HCT116 (cell line): Measurements from ENCODE around the gene RANBP9. TPM values are rescaled to one million over a fixed set of nuclear protein-coding genes. Genes with fewer than 3 reads are reported as not detected.

Experiments
- ATAC-seq: fragments of 200-7000 bp; cut with Tn5 transposase; 2 replicates; pipeline ENCODE4 v1.9.1; 2020; ENCODE audit warnings: mild to moderate bottlenecking, moderate library complexity
- BruUV-seq: library from RNA; stranded (reverse); fragments of 400-500 nt; replicated peaks from 2 replicates; lab custom pipeline; 2021; lab: Mats Ljungman, UMichigan
- CTCF ChIA-PET: fragments of 300-600 bp; sonication (Branson Sonifier 250); formaldehyde crosslinking; loops from one replicate; lab custom pipeline; 2021; ENCODE audit warnings: antibody characterized with exemption; lab: Charles Lee
- POLR2A ChIA-PET: fragments of 300-600, 350-600 bp; sonication (Branson Sonifier 250); formaldehyde crosslinking; loops from one replicate; lab custom pipeline; 2021; ENCODE audit warnings: antibody characterized with exemption; lab: Charles Lee
- RAD21 ChIA-PET, 2 experiments: fragments of 300-600 bp; sonication (Branson Sonifier 250); formaldehyde crosslinking; loops; one replicate each; lab custom pipeline; 2023; ENCODE audit warnings: low total read pairs in 2 of 2; ENCODE audit not compliant: uncharacterized antibody in 2 of 2, unreplicated experiment in 2 of 2, low non-redundant PET in 1 of 2; lab: Charles Lee
- DNase-seq: peaks from one replicate; pipeline ENCODE4 v3.0.0-alpha.2; 2010; ENCODE audit warnings: low read depth, low spot score
- H2AFZ ChIP-seq: fragments of 200-600 bp; shearing (Covaris generic), sonication (generic); 2 replicates; pipeline ENCODE4 v1.6.1; 2017; ENCODE audit warnings: low read depth, mixed run types, mixed read lengths, antibody characterized with exemption, low read length; ENCODE audit not compliant: poor library complexity, severe bottlenecking
- H3K27ac ChIP-seq: 2 replicates; pipeline ENCODE4 v1.5.1; 2012; ENCODE audit warnings: low read depth, low read length
- H3K27me3 ChIP-seq: fragments of 200-600 bp; sonication (generic); 2 replicates; pipeline ENCODE4 v1.6.1; 2016; ENCODE audit warnings: mixed run types, low read length, mixed read lengths; ENCODE audit not compliant: insufficient read depth
- H3K36me3 ChIP-seq, 2 experiments: fragments of 200-500 bp in 1 of 2; fragments of 200-600 bp in 1 of 2; sonication (Bioruptor generic) in 1 of 2; sonication (generic) in 1 of 2; 2 replicates each; pipeline versions ENCODE4 v1.5.1 to v1.6.1; 2014 to 2016; ENCODE audit warnings: low read length in 2 of 2, inconsistent platforms in 1 of 2, mixed read lengths in 1 of 2, mixed run types in 1 of 2; ENCODE audit not compliant: insufficient read depth in 2 of 2, control insufficient read depth in 1 of 2
- H3K4me1 ChIP-seq, 2 experiments: fragments of 200-600 bp in 1 of 2; sonication (generic) in 1 of 2; 2 replicates each; pipeline versions ENCODE4 v1.5.1 to v1.6.1; 2012 to 2017; ENCODE audit warnings: low read length in 2 of 2, inconsistent platforms in 1 of 2, mild to moderate bottlenecking in 1 of 2, mixed read lengths in 1 of 2, mixed run types in 1 of 2, moderate library complexity in 1 of 2; ENCODE audit not compliant: insufficient read depth in 2 of 2, control insufficient read depth in 1 of 2
- H3K4me2 ChIP-seq: fragments of 200-600 bp; sonication (generic); 2 replicates; pipeline ENCODE4 v1.6.1; 2017; ENCODE audit warnings: mixed run types, low read length, mixed read lengths
- H3K4me3 ChIP-seq, 2 experiments: fragments of 200-600 bp in 1 of 2; sonication (generic) in 1 of 2; replicated peaks in 1 of 2; 2 replicates each; pipeline ENCODE4 v1.5.1; 2011 to 2016; ENCODE audit warnings: low read length in 2 of 2, control low read depth in 1 of 2, low read depth in 1 of 2, mild to moderate bottlenecking in 1 of 2, mixed read lengths in 1 of 2, mixed run types in 1 of 2
- H3K79me2 ChIP-seq: fragments of 200-600 bp; sonication (generic); 2 replicates; pipeline ENCODE4 v1.6.1; 2017; ENCODE audit warnings: mild to moderate bottlenecking, mixed run types, low read length, moderate library complexity, mixed read lengths; ENCODE audit not compliant: insufficient read depth
- H3K9ac ChIP-seq: fragments of 200-600 bp; sonication (generic); 2 replicates; pipeline ENCODE4 v1.6.1; 2016; ENCODE audit warnings: low read length, mixed read lengths
- H3K9me2 ChIP-seq: fragments of 200-600 bp; sonication (generic), shearing (Covaris generic); 2 replicates; pipeline ENCODE4 v1.6.1; 2017; ENCODE audit warnings: mixed run types, mild to moderate bottlenecking, moderate library complexity; ENCODE audit not compliant: insufficient read depth
- H3K9me3 ChIP-seq, 2 experiments: fragments of 200-500 bp in 1 of 2; fragments of 200-600 bp in 1 of 2; sonication (Bioruptor generic) in 1 of 2; sonication (generic) in 1 of 2; 2 replicates each; pipeline ENCODE4 v1.6.1; 2014 to 2017; ENCODE audit warnings: low read length in 2 of 2, mixed read lengths in 2 of 2, inconsistent platforms in 1 of 2, low read depth in 1 of 2, mild to moderate bottlenecking in 1 of 2, mixed run types in 1 of 2, moderate library complexity in 1 of 2; ENCODE audit not compliant: control insufficient read depth in 1 of 2, insufficient read depth in 1 of 2
- H4K20me1 ChIP-seq: fragments of 200-600 bp; sonication (generic), shearing (Covaris generic); 2 replicates; pipeline ENCODE4 v1.6.1; 2017; ENCODE audit warnings: mixed run types, mild to moderate bottlenecking, moderate library complexity; ENCODE audit not compliant: insufficient read depth
- CBX3 ChIP-seq: IDR thresholded peaks from 2 replicates; pipeline ENCODE4 v1.6.1; 2012; ENCODE audit warnings: low read depth
- CEBPB ChIP-seq: IDR thresholded peaks from 2 replicates; pipeline ENCODE4 v1.6.1; 2012; ENCODE audit warnings: low read depth
- ELF1 ChIP-seq: IDR thresholded peaks from 2 replicates; pipeline ENCODE4 v1.6.1; 2012; ENCODE audit warnings: low read depth, borderline replicate concordance
- EZH2 ChIP-seq: fragments of 200-600 bp; sonication (generic); IDR thresholded peaks from 2 replicates; pipeline ENCODE4 v1.6.1; 2017; ENCODE audit warnings: antibody characterized with exemption, mixed run types
- EZH2phosphoT487 ChIP-seq: fragments of 200-600 bp; IDR thresholded peaks from 2 replicates; pipeline ENCODE4 v1.6.1; 2018; ENCODE audit warnings: antibody characterized with exemption, borderline replicate concordance
- FOSL1 ChIP-seq: IDR thresholded peaks from 2 replicates; pipeline ENCODE4 v1.6.1; 2012; ENCODE audit warnings: low read depth
- JUND ChIP-seq: IDR thresholded peaks from 2 replicates; pipeline ENCODE4 v1.6.1; 2012
- POLR2A ChIP-seq: IDR thresholded peaks from 2 replicates; pipeline ENCODE4 v1.7.0; 2011; ENCODE audit warnings: borderline replicate concordance; ENCODE audit not compliant: insufficient read depth, insufficient read length; ENCODE audit errors: extremely low read depth
- RAD21 ChIP-seq: IDR thresholded peaks from 2 replicates; pipeline ENCODE4 v1.6.1; 2012; ENCODE audit warnings: low read depth, mild to moderate bottlenecking
- SIN3A ChIP-seq: IDR thresholded peaks from 2 replicates; pipeline ENCODE4 v1.6.1; 2012; ENCODE audit warnings: low read depth
- SP1 ChIP-seq: IDR thresholded peaks from 2 replicates; pipeline ENCODE4 v1.6.1; 2012; ENCODE audit warnings: low read depth
- SRF ChIP-seq: IDR thresholded peaks from 2 replicates; pipeline ENCODE4 v1.6.1; 2012; ENCODE audit warnings: low read depth
- TCF7L2 ChIP-seq: IDR thresholded peaks from 2 replicates; pipeline ENCODE4 v1.7.0; 2011; ENCODE audit warnings: borderline replicate concordance, inconsistent platforms; ENCODE audit not compliant: insufficient read depth, insufficient read length; ENCODE audit errors: extremely low read depth
- ZFX ChIP-seq: fragments of 450-650 bp; IDR thresholded peaks from 2 replicates; pipeline ENCODE4 v1.6.1; 2017
- ZNF274 ChIP-seq: fragments of 200-500 bp; sonication (Bioruptor generic); IDR thresholded peaks from 2 replicates; pipeline ENCODE4 v1.6.1; 2014; ENCODE audit warnings: mild to moderate bottlenecking, low read depth, low read length, inconsistent platforms
- intact Hi-C: fragments of 100-400 bp; cut with micrococcal nuclease; formaldehyde crosslinking; loops from 2 replicates; pipeline ENCODE4 v1.10.0; 2022
- total RNA-seq: library from RNA; stranded (reverse); gene quantifications from one replicate; pipeline ENCODE4 v1.2.1, GENCODE V29; 2021; ENCODE audit not compliant: unreplicated experiment
- TF ChIP-seq, protein P1 (sequence below): IDR thresholded peaks from 2 replicates; pipeline ENCODE4 v1.6.1; 2012; ENCODE audit warnings: low read depth
- TF ChIP-seq, protein P2 (sequence below): IDR thresholded peaks from 2 replicates; pipeline ENCODE4 v1.6.1; 2012
- TF ChIP-seq, protein P3 (sequence below): IDR thresholded peaks from 2 replicates; pipeline ENCODE4 v1.6.1; 2011; ENCODE audit warnings: mild to moderate bottlenecking, low read length, moderate library complexity; ENCODE audit not compliant: insufficient replicate concordance; ENCODE audit errors: extremely low read depth
- TF ChIP-seq, protein P4 (sequence below), 3 experiments: fragments of 200-600 bp in 1 of 3; sonication (generic) in 1 of 3; IDR thresholded peaks in 2 of 3; conservative IDR thresholded peaks in 1 of 3; 2 replicates each; pipeline ENCODE4 v1.5.1; 2012 to 2017; ENCODE audit warnings: low read depth in 2 of 3, low read length in 2 of 3, antibody characterized with exemption in 1 of 3, borderline replicate concordance in 1 of 3, control low read depth in 1 of 3, mild to moderate bottlenecking in 1 of 3, mixed read lengths in 1 of 3, mixed run types in 1 of 3, moderate library complexity in 1 of 3; ENCODE audit not compliant: insufficient read depth in 1 of 3

The RANBP9 gene
- total RNA-seq, 1 experiment from 2014 or later: 48.0 TPM

DNA sequence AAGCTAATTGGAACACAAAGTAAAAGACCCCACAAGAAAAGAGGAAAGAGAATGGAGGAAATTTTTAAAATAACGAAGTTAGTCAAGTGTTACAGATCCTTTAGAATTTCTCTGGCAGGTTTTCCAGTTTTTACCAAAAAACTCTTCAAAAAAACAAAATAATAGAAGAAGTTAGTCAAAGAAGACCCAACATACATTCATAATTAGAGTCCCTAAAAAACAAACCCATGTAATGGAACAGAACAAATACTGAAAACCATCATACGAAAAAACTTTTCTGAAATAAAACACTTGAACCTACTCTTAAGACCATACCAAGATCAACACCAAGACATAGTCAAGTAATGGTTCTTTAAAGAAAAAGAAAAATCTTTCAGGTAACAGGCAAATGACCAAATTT is 31.6 kb downstream of the RANBP9 start:
- peaks cover 100% of the 10 kb centered on the region for H3K79me2 ChIP-seq
- H3K4me1 ChIP-seq: no peaks in the 10 kb centered on the region; a peak in 1 of 4 replicates
- H3K4me2 ChIP-seq: no peak overlapping the region
- ChIA-PET RAD21 (no interaction called here), CTCF (no interaction called here), POLR2A (no interaction called here)
- H3K27ac ChIP-seq: no peak overlapping the region
- H4K20me1 ChIP-seq: peaks cover 11% of the 10 kb centered on the region; the same call in 1 of the 2 replicates
- ATAC-seq (no peak), DNase-seq (no peak)
- H3K9me2 ChIP-seq: no peaks in the 10 kb centered on the region
- H2AFZ ChIP-seq: no peak overlapping the region
- no peak overlapping the region for H3K4me3 ChIP-seq
- intact Hi-C loops: no loop called here
- no peaks in the 10 kb centered on the region; a peak in 1 of 4 replicates for H3K36me3 ChIP-seq
- TF ChIP-seq FOSL1 (no peak), RAD21 (no peak), SP1 (no peak), EZH2phosphoT487 (no peak), POLR2A (no peak), EZH2 (no peak), CBX3 (no peak), ZFX (no peak), ZNF274 (no peak), JUND (no peak), SIN3A (no peak), TCF7L2 (no peak), ELF1 (no peak), SRF (no peak), CEBPB (no peak)
- TF ChIP-seq, protein P1, sequence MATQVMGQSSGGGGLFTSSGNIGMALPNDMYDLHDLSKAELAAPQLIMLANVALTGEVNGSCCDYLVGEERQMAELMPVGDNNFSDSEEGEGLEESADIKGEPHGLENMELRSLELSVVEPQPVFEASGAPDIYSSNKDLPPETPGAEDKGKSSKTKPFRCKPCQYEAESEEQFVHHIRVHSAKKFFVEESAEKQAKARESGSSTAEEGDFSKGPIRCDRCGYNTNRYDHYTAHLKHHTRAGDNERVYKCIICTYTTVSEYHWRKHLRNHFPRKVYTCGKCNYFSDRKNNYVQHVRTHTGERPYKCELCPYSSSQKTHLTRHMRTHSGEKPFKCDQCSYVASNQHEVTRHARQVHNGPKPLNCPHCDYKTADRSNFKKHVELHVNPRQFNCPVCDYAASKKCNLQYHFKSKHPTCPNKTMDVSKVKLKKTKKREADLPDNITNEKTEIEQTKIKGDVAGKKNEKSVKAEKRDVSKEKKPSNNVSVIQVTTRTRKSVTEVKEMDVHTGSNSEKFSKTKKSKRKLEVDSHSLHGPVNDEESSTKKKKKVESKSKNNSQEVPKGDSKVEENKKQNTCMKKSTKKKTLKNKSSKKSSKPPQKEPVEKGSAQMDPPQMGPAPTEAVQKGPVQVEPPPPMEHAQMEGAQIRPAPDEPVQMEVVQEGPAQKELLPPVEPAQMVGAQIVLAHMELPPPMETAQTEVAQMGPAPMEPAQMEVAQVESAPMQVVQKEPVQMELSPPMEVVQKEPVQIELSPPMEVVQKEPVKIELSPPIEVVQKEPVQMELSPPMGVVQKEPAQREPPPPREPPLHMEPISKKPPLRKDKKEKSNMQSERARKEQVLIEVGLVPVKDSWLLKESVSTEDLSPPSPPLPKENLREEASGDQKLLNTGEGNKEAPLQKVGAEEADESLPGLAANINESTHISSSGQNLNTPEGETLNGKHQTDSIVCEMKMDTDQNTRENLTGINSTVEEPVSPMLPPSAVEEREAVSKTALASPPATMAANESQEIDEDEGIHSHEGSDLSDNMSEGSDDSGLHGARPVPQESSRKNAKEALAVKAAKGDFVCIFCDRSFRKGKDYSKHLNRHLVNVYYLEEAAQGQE: no peak
- TF ChIP-seq, protein P2, sequence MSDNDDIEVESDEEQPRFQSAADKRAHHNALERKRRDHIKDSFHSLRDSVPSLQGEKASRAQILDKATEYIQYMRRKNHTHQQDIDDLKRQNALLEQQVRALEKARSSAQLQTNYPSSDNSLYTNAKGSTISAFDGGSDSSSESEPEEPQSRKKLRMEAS: no peak
- TF ChIP-seq, protein P3, sequence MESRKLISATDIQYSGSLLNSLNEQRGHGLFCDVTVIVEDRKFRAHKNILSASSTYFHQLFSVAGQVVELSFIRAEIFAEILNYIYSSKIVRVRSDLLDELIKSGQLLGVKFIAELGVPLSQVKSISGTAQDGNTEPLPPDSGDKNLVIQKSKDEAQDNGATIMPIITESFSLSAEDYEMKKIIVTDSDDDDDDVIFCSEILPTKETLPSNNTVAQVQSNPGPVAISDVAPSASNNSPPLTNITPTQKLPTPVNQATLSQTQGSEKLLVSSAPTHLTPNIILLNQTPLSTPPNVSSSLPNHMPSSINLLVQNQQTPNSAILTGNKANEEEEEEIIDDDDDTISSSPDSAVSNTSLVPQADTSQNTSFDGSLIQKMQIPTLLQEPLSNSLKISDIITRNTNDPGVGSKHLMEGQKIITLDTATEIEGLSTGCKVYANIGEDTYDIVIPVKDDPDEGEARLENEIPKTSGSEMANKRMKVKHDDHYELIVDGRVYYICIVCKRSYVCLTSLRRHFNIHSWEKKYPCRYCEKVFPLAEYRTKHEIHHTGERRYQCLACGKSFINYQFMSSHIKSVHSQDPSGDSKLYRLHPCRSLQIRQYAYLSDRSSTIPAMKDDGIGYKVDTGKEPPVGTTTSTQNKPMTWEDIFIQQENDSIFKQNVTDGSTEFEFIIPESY: no peak
- TF ChIP-seq, protein P4, sequence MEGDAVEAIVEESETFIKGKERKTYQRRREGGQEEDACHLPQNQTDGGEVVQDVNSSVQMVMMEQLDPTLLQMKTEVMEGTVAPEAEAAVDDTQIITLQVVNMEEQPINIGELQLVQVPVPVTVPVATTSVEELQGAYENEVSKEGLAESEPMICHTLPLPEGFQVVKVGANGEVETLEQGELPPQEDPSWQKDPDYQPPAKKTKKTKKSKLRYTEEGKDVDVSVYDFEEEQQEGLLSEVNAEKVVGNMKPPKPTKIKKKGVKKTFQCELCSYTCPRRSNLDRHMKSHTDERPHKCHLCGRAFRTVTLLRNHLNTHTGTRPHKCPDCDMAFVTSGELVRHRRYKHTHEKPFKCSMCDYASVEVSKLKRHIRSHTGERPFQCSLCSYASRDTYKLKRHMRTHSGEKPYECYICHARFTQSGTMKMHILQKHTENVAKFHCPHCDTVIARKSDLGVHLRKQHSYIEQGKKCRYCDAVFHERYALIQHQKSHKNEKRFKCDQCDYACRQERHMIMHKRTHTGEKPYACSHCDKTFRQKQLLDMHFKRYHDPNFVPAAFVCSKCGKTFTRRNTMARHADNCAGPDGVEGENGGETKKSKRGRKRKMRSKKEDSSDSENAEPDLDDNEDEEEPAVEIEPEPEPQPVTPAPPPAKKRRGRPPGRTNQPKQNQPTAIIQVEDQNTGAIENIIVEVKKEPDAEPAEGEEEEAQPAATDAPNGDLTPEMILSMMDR (IDR thresholded peaks at IDR 0.05 in 2 of 3, conservative IDR thresholded peaks at IDR 0.05 in 1 of 3; ENCODE audit: borderline replicate concordance in 1 of 3, insufficient read depth in 1 of 3, low read depth in 2 of 3, low read length in 2 of 3): no peak
- no peaks in the 10 kb centered on the region for H3K27me3 ChIP-seq
- no peaks in the 10 kb centered on the region for H3K9me3 ChIP-seq
- BruUV-seq: no TSS peak
- H3K9ac ChIP-seq: no peak overlapping the region
